Smooth muscle cell (in vitro differentiated cells): ENCODE results near the gene TAC1. TPM values are rescaled to one million over a fixed set of nuclear protein-coding genes. Genes with fewer than 3 reads are reported as not detected.
"Not testable (repeated sequence)": the region's sequence is repeated elsewhere in the genome, so short reads cannot be mapped to it uniquely, and the experiment has no call there.

Source experiments
- DNase-seq: peaks from one replicate; lab custom pipeline; 2025; ENCODE audit not compliant: unreplicated experiment; lab: John Stamatoyannopoulos, UW
- H2AFZ ChIP-seq: fragments of 200-600 bp; sonication (generic); 2 replicates; pipeline ENCODE4 v1.6.0; 2016; ENCODE audit warnings: antibody characterized with exemption, low read depth, mild to moderate bottlenecking
- H3F3A ChIP-seq: fragments of 200-600 bp; sonication (generic); 2 replicates; pipeline ENCODE4 v1.6.0; 2017; ENCODE audit warnings: antibody characterized with exemption, low read depth
- H3K27ac ChIP-seq: fragments of 200-600 bp; sonication (generic); 2 replicates; pipeline ENCODE4 v1.5.1; 2016; ENCODE audit warnings: low read depth, mild to moderate bottlenecking
- H3K27me3 ChIP-seq: fragments of 200-600 bp; sonication (generic); 2 replicates; pipeline ENCODE4 v1.6.1; 2016; ENCODE audit warnings: low read depth, mild to moderate bottlenecking
- H3K36me3 ChIP-seq: fragments of 200-600 bp; sonication (generic); 2 replicates; pipeline ENCODE4 v1.5.1; 2016; ENCODE audit warnings: low read depth
- H3K4me1 ChIP-seq: fragments of 200-600 bp; sonication (generic); 2 replicates; pipeline ENCODE4 v1.5.1; 2016; ENCODE audit warnings: low read depth
- H3K4me2 ChIP-seq: fragments of 200-600 bp; sonication (generic); 2 replicates; pipeline ENCODE4 v1.6.0; 2016; ENCODE audit warnings: mild to moderate bottlenecking
- H3K4me3 ChIP-seq: fragments of 200-600 bp; sonication (generic); 2 replicates; pipeline ENCODE4 v1.5.1; 2016; ENCODE audit warnings: mild to moderate bottlenecking
- H3K79me2 ChIP-seq: fragments of 200-600 bp; sonication (generic); 2 replicates; pipeline ENCODE4 v1.6.0; 2016; ENCODE audit warnings: low read depth, mild to moderate bottlenecking
- H3K9ac ChIP-seq: fragments of 200-600 bp; sonication (generic); 2 replicates; pipeline ENCODE4 v1.6.0; 2016; ENCODE audit warnings: low read depth
- H3K9me3 ChIP-seq: fragments of 200-600 bp; sonication (generic); replicated peaks from 2 replicates; pipeline ENCODE4 v1.5.1; 2016; ENCODE audit warnings: low read depth
- H4K20me1 ChIP-seq: fragments of 200-600 bp; sonication (generic); 2 replicates; pipeline ENCODE4 v1.6.0; 2016; ENCODE audit warnings: low read depth
- CTCF ChIP-seq: fragments of 200-600 bp; sonication (generic); IDR thresholded peaks from 2 replicates; pipeline ENCODE4 v1.5.1; 2017; ENCODE audit warnings: borderline replicate concordance, mild to moderate bottlenecking, antibody characterized with exemption; ENCODE audit not compliant: insufficient read depth, poor library complexity, severe bottlenecking
- whole genome bisulfite sequencing: methylation state at CpG from one replicate; pipeline ENCODE4 v1.1.7; 2016; ENCODE audit warnings: low lambda C conversion rate; 5-methylcytosine and 5-hydroxymethylcytosine counted together
- polyA plus RNA-seq: library from polyadenylated mRNA; unstranded; fragments of >200 nt; fragmentation: Nextera tagmentation; extraction: Ambion mirVana; gene quantifications from 2 replicates; pipeline ENCODE4 v1.2.1, GENCODE V29; 2016
- total RNA-seq: library from RNA; depleted of rRNA; stranded (reverse); fragments of >200 nt; gene quantifications from 2 replicates; pipeline ENCODE4 v1.2.3, GENCODE V29; 2014

Gene TAC1
- total and polyA plus RNA-seq, 2 experiments from 2014 or later: 0.31 to 0.36 TPM

DNA sequence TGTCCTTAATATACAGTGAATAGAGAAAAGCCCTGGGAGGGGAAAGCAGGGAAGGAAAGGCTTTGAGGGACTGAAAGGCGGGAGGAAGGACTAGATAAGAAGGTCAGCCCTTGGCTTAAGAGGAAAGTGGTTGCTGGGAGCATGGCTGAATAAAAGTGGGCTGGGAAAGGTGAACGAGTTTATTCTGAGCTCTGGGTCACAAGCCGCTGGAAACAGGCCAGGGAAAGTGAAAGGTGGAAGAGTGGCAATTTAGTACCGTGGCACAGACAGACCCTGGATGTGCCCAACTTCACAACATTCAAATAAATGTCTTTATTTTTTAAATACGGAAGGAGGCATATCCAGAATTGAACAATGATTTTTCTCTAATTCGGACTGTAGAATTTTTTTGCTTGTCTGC lies 39.7 kb downstream of the TAC1 start:
- Histone ChIP-seq H3K4me3 (no peak overlapping the region), H3K27ac (no peak overlapping the region), H3K36me3 (no peaks in the 10 kb centered on the region), H3K9ac (no peak overlapping the region), H3K4me1 (no peaks in the 10 kb centered on the region), H3K9me3 (no peaks in the 10 kb centered on the region), H2AFZ (no peak overlapping the region), H3F3A (no peaks in the 10 kb centered on the region), H3K4me2 (no peak overlapping the region), H3K27me3 (no peaks in the 10 kb centered on the region), H4K20me1 (no peaks in the 10 kb centered on the region), H3K79me2 (no peaks in the 10 kb centered on the region)
- no peak for TF ChIP-seq CTCF
- no peak for DNase-seq
- 67% methylated on average over 6 of the region's 6 CpGs for WGBS

DNA sequence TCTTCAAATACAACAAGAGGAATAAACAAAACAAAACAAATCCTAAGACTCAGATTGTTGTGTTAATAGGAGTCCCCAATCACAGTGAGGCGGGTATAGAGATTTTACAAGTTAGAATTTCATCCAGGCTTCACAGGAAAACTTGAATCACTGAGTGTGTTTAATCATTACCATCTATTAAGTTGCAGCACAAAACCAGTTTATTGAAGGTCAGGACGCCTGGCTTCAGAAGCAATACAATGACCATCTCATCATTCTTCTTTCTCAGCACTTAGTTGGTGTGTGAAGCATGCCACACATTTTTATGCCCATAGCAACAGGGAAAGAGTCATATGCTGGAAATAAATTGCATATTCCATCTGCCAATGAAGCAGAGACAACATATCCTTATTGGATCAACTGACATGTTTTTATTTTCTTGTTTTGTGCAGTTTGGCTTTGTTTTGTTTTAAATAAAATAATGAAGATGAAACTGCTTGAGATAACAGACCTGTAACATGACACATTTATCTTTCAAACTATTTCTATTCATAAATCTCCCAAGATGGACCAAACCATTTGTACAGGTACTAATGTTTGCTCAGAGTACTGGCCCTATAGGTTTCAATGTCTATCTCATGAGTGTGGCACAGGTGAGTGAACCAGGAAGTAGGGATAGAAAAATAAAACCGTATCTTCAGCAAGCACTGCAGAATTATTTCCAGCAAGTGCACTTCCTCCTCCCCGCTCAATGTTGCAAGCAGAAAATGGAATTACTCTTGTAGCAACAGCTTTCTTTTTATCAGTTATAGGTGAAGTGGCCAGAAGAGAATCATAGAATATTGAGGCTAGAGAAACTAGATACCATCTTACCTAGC lies 40.4 kb downstream of the TAC1 start:
- H3K4me2 ChIP-seq: no peak overlapping the region
- no peak overlapping the region for H2AFZ ChIP-seq
- no peak overlapping the region for H3K9ac ChIP-seq
- no peak for TF ChIP-seq CTCF
- H3F3A ChIP-seq: no peaks in the 10 kb centered on the region
- no peaks in the 10 kb centered on the region for H4K20me1 ChIP-seq
- no peaks in the 10 kb centered on the region for H3K27me3 ChIP-seq
- H3K4me3 ChIP-seq: no peak overlapping the region
- no peak for DNase-seq
- H3K4me1 ChIP-seq: no peaks in the 10 kb centered on the region
- H3K27ac ChIP-seq: no peak overlapping the region
- H3K79me2 ChIP-seq: no peaks in the 10 kb centered on the region
- H3K9me3 ChIP-seq: no peaks in the 10 kb centered on the region
- WGBS: 84% methylated on average over 4 of the region's 4 CpGs
- no peaks in the 10 kb centered on the region for H3K36me3 ChIP-seq

- H3F3A ChIP-seq, H3K27me3 ChIP-seq, H2AFZ ChIP-seq, H3K4me2 ChIP-seq, H3K36me3 ChIP-seq, H3K4me1 ChIP-seq, DNase-seq, H3K9ac ChIP-seq, H3K27ac ChIP-seq, H3K4me3 ChIP-seq, H3K79me2 ChIP-seq, H3K9me3 ChIP-seq, H4K20me1 ChIP-seq: not testable (repeated sequence)
- WGBS: 93% methylated on average over 7 of the region's 7 CpGs
These were observed 54.5 kb downstream of the TAC1 start for GRCh38 chr7:97786398-97786797.

Other genes starting within 250 kb of the TAC1 start
- gene ASNS, start 140.3 kb downstream of the TAC1 start, total RNA-seq: 62.6 and 68.8 TPM in 2 replicates
- 56.7 and 63.7 TPM in 2 replicates for gene ASNS, start 140.3 kb downstream of the TAC1 start, polyA plus RNA-seq